ENCODE data around the gene HYAL4.
"Not testable (repeated sequence)": the region's sequence is repeated elsewhere in the genome, so short reads cannot be mapped to it uniquely, and the experiment has no call there.

Gene HYAL4, protein sequence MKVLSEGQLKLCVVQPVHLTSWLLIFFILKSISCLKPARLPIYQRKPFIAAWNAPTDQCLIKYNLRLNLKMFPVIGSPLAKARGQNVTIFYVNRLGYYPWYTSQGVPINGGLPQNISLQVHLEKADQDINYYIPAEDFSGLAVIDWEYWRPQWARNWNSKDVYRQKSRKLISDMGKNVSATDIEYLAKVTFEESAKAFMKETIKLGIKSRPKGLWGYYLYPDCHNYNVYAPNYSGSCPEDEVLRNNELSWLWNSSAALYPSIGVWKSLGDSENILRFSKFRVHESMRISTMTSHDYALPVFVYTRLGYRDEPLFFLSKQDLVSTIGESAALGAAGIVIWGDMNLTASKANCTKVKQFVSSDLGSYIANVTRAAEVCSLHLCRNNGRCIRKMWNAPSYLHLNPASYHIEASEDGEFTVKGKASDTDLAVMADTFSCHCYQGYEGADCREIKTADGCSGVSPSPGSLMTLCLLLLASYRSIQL

DNA sequence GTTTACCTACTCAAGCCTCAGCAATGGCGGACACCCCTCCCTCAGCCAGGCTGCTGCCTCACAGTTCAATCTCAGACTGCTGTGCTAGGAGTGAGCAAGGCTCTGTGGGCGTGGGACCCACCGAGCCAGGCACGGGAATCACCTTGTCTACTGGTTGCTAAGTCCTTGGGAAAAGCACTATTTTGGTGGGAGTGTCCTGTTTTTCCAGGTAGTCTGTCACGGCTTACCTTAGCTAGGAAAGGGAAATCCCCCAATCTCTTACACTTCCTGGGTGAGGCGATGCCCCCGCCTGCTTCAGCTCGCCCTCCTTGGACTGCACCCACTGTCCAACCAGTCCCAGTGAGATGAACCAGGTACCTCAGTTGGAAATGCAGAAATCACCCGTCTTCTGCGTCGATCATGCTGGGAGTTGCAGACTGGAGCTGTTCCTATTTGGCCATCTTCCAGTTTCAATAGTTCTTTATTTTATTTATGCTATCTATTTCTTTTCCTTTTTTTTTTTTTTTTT, at the start of gene HYAL4:
Gene HYAL4, plus strand, starts transcription at position 458 of the 508 bp plus-strand sequence. CDS start 23,105 bp downstream, outside the sequence.
- DNase-seq (ENCODE audit: low spot score), result no peak

GRCh38 chr7:123795917-123796316, 49.1 kb upstream of the HYAL4 start:
- no peak for DNase-seq (ENCODE audit: low spot score)

GRCh38 chr7:123796568-123796967, 48.4 kb upstream of the HYAL4 start:
- DNase-seq (ENCODE audit: low spot score), result no peak

GRCh38 chr7:123797673-123798531, 47.1 kb upstream of the HYAL4 start:
- DNase-seq (ENCODE audit: low spot score), result peak; percentile 9

- DNase-seq (ENCODE audit: low spot score), result no peak
Observed at GRCh38 chr7:123798532-123799188, 46.3 kb upstream of the HYAL4 start.

- DNase-seq (ENCODE audit: low spot score), result no peak
Observed at GRCh38 chr7:123802249-123802648, 42.7 kb upstream of the HYAL4 start.

GRCh38 chr7:123805287-123805686, 39.7 kb upstream of the HYAL4 start:
- DNase-seq (ENCODE audit: low spot score), result no peak

DNA sequence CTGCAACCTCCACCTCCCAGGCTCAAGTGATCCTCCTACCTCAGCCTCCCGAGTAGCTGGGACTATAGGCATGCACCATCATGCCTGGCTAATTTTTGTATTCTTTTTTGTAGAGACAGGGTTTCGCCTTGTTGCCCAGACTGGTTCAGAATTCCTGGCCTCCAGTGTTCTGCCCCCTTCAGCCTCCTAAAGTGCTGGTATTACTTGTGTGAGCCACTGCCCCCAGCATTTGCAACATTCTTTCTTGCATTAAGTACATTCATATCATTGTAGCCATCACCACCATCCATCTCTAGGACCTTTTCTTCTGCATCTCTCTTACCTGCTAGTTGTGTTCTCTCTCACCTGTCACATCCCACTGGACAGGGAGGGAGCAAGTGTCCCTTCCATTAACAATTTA, 35.5 kb upstream of the HYAL4 start:
- DNase-seq (ENCODE audit: low spot score), result no peak

- DNase-seq (ENCODE audit: low spot score), result no peak
Observed at GRCh38 chr7:123811056-123811455, 33.9 kb upstream of the HYAL4 start.

DNA sequence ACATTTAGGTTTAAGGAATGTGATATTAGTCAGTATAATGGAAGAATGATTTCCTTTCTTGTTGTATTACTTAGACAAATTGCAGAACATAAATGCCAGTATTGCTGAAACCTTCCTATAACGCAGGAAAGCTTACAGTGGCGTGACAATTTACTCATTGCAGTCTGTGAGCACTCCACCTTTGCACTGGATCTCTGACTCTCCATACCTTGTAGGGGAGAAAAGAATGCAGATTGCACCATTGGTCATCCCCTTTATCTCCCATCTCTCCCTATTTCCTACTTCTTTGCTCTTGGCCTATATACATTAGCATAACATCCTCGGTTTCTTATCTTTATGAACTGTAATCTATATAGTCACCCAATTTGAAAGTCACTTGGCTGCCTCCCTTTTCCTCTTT, 28.1 kb upstream of the HYAL4 start:
- DNase-seq (ENCODE audit: low spot score), result no peak

- no peak for DNase-seq (ENCODE audit: low spot score)
Observed at GRCh38 chr7:123819001-123819400, 26.0 kb upstream of the HYAL4 start.

- DNase-seq (ENCODE audit: low spot score), result not testable (repeated sequence)
Observed at GRCh38 chr7:123819795-123820194, 25.2 kb upstream of the HYAL4 start.

DNA sequence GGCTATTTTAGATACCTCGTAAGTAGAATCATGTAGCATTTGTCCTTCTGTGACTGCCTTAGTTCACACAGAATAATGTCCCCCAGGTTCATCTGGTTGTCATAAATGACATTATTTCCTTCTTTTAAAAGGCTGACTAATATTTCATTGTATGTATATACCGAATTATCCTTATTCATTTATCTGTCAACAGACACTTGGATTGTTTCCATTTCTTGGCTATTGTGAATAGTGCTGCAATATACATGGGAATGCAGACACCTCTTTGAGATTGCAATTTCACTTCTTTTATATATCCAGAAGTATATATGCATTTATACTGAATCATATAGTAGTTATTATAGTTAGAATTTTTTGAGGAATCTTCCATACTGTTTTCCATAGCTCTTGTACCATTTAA, 24.1 kb upstream of the HYAL4 start:
- no peak for DNase-seq (ENCODE audit: low spot score)

DNA sequence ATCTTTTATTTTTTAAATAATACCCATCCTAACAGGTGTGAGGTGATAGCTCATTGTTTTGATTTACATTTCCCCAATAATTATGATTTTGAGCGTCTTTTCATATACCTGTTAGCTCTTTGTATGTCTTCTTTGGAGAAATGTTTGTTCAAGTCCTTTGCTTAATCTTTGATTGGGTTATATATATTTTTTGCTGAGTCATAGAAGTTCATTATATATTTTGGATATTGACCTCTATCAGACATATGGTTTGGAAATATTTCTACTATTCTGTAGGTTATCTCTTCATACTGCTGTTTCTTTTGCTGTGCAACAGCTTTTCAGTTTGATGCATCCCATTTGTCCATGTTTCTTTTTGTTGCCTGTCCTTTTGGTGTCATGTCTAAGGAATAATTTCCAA, 23.6 kb upstream of the HYAL4 start:
- no peak for DNase-seq (ENCODE audit: low spot score)

DNA sequence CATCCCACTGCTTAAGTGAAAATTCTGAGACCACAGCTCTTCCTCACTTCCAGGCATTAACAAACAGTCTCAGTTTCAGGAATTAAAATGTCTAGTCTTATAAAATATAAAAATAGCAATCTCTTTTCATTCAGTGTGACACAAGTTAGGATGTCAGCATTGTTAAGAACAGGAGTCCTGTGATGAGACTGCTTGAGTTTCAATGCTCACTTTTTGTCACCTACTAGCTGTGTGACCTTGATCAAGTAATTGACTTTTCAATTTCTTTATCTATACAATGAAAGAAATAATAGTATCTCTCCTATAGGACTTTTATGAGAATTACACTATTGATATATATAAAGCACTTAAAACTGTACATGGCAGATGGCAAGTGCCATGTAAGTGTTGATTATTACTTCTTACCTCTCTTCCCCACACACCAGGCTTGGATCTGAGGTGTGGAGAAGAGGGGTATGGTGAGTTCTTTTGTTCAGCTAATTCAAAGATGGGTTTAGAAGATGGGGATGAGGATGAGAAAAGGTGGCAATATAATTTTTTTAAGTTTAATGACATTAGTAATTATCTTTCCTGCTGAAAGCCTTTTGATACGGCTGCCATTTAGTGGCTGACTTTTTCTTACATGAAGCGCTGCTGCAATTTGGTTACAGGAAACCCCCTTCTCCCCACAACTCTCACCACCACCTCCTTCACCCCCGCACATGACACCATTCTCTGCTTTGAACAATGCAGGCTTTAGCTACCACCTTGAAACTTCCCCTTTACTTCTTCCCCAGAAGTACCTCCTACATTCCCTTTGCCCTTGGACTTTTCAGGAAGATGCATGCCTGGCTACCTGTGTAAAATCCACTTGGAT, 20.8 kb upstream of the HYAL4 start:
- no peak for DNase-seq (ENCODE audit: low spot score)

DNA sequence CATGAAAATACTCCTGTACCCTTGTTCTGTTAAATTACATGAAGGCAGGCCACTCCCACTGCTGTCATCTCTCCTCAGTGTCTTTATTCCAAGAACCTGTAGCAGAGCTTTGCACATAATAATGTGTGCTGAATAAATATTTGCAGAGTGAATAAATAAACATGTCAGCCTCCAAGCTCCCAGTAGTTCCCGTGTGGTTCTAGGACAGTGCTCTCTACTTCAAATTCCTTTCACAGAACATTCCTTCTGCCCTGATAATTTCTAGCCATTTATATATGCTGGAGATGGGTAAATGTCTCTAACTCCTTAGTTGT, 20.3 kb upstream of the HYAL4 start:
- DNase-seq (ENCODE audit: low spot score), result no peak

DNA sequence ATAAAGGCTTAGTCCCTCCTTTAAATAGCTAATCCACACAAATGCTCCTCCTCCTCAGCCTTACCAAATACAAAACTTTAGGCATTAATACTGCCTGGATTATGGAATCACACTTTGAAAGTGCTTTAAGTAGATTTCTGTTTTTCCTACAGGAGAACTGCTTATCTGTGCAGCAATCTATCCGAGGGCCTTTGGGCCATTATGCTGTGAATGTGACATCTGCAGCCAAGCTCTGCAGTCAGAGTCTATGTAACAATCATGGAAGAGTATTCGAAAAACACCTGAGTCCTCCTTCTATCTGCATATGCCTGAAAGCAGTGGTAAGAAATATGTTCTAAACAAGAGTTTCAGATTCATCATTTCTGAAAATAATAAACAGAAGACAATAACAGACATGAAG, 16.2 kb upstream of the HYAL4 start:
- DNase-seq (ENCODE audit: low spot score), result no peak

DNA sequence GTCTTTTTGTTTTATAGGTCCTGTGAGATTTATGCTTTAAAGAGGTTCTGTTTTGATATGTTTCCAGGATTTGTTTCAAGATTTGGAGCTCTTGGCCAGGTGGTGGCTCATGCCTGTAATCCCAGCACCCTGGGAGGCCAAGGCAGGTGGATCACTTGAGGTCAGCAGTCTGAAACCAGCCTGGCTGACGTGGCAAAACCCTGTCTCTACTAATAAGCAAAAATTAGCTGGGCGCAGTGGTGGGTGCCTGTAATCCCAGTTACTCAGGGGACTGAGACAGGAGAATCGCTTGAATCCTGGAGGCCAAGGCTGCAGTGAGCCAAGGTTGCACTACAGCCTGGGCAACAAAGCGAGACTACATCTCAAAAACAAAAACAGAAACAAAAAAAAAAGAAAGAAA, 8.3 kb upstream of the HYAL4 start:
- DNase-seq (ENCODE audit: low spot score), result no peak

DNA sequence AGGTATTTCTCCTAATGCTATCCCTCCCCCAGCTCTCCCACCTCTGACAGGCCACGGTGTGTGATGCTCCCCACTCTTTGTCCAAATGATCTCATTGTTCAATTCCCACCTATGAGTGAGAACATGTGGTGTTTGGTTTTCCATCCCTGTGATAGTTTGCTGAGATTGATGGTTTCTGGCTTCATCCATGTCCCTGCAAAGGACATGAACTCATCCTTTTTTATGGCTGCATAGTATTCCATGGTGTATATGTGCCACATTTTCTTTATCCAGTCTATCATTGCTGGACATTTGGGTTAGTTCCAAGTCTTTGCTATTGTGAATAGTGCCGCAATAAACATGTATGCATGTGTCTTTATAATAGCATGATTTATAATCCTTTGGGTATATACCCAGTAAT, 5.9 kb upstream of the HYAL4 start:
- not testable (repeated sequence) for DNase-seq (ENCODE audit: low spot score)

GRCh38 chr7:123844142-123844541, 827 bp upstream of the HYAL4 start:
- DNase-seq (ENCODE audit: low spot score), result not testable (repeated sequence)

GRCh38 chr7:123845823-123846216, 851 bp downstream of the HYAL4 start:
- DNase-seq (ENCODE audit: low spot score), result no peak

All from CD4-positive, alpha-beta T cell treated with Interleukin-2 at 100 ng/mL for 4 hours (primary cell).